ENCODE data around the gene SHROOM1.
A peak's percentile ranks its signal among the peaks of the same experiment; 100 is the strongest.

DNA sequence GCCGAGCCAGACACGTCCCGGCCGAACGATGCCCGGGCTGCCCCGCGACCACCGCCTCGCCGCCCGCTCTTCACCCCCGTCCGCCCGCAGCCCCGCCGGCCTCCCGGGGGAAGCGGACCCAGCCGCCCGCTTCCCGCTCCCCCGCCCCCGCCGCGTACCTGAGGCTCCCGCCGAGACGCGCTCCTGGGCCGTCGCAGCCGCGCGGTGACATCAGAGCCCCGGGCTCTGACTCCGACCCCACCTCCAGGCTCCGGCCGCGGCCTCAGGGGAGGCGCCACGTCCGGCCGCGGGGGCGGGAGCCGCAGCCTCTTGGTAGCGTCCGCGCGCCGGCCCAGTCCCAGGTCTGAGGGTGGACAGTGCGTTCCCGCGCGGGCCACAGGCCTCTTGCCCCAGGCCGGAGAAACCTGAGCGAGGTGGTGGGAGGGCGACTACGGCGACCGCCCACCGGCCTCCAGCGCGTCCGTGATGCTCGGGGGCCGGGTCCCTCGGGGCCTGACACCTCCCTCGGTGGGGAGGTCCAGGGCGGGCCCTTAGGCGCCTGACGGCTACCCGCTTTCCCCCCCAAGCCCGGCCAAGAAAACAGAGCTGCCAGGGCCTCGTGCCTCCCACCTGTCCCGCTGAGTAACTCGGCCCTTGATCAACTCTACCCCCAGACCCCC lies at the start of gene SHROOM1:
- TF ChIP-seq POLR2A (IDR thresholded peaks at IDR 0.05): peak; percentile 21
- TF ChIP-seq, protein P1, sequence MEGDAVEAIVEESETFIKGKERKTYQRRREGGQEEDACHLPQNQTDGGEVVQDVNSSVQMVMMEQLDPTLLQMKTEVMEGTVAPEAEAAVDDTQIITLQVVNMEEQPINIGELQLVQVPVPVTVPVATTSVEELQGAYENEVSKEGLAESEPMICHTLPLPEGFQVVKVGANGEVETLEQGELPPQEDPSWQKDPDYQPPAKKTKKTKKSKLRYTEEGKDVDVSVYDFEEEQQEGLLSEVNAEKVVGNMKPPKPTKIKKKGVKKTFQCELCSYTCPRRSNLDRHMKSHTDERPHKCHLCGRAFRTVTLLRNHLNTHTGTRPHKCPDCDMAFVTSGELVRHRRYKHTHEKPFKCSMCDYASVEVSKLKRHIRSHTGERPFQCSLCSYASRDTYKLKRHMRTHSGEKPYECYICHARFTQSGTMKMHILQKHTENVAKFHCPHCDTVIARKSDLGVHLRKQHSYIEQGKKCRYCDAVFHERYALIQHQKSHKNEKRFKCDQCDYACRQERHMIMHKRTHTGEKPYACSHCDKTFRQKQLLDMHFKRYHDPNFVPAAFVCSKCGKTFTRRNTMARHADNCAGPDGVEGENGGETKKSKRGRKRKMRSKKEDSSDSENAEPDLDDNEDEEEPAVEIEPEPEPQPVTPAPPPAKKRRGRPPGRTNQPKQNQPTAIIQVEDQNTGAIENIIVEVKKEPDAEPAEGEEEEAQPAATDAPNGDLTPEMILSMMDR (IDR thresholded peaks at IDR 0.05 in 4 of 5, conservative IDR thresholded peaks at IDR 0.05 in 1 of 5): no peak

Data from gastrocnemius medialis (tissue), 4 donors.